Measurements from ENCODE around the gene PIK3R5. TPM values are rescaled to one million over a fixed set of nuclear protein-coding genes. Genes with fewer than 3 reads are reported as not detected.

The PIK3R5 gene
- total RNA-seq, 1 experiment from 2014 or later, result 2.5 TPM

DNA sequence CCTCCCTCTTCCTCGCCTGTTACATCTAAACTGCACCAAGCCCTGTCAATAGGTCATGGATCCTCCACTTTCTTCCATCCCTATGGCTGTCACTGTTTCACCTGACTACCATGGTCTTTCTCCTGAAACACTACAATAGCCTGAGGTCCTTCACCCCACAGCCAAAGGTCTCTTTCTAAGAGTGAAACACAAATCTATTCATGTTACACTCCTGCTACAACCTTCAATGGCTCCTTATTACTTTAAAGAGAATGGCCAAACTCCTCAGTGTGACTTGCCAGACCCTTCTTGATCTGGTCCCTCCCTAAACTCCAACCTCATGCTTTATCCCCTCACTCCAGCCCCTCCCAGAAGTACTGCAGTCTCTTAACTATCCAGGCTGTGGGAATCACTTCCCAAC lies 97.4 kb downstream of the PIK3R5 start:
- CTCF ChIA-PET, result no interaction called here
- no peak overlapping the region for H3K4me3 ChIP-seq (replicated peaks in 1 of 2; ENCODE audit: low read depth in 1 of 2, low read length in 2 of 2)
- RAD21 ChIA-PET (ENCODE audit: low non-redundant PET in 1 of 2, low total read pairs in 2 of 2, uncharacterized antibody in 2 of 2, unreplicated experiment in 2 of 2), result no interaction called here
- H2AFZ ChIP-seq (ENCODE audit: low read depth, low read length, poor library complexity, severe bottlenecking), result no peak overlapping the region
- H3K36me3 ChIP-seq (ENCODE audit: control insufficient read depth in 1 of 2, insufficient read depth in 2 of 2, low read length in 2 of 2), result no peaks in the 10 kb centered on the region
- no peak overlapping the region for H3K27ac ChIP-seq (ENCODE audit: low read depth, low read length)
- no peaks in the 10 kb centered on the region for H3K4me1 ChIP-seq (ENCODE audit: control insufficient read depth in 1 of 2, insufficient read depth in 2 of 2, low read length in 2 of 2)
- TF ChIP-seq, protein P1, sequence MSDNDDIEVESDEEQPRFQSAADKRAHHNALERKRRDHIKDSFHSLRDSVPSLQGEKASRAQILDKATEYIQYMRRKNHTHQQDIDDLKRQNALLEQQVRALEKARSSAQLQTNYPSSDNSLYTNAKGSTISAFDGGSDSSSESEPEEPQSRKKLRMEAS (IDR thresholded peaks at IDR 0.05), result no peak
- TF ChIP-seq SP1 (IDR thresholded peaks at IDR 0.05; ENCODE audit: low read depth), result no peak
- TF ChIP-seq EZH2phosphoT487 (IDR thresholded peaks at IDR 0.05; ENCODE audit: borderline replicate concordance), result no peak
- TF ChIP-seq POLR2AphosphoS5 (IDR thresholded peaks at IDR 0.05; ENCODE audit: low read depth, low read length), result no peak
- TF ChIP-seq SRF (IDR thresholded peaks at IDR 0.05; ENCODE audit: low read depth), result no peak
- TF ChIP-seq RAD21 (IDR thresholded peaks at IDR 0.05; ENCODE audit: low read depth), result no peak
- TF ChIP-seq EGR1 (IDR thresholded peaks at IDR 0.05; ENCODE audit: low read depth), result no peak
- no peak for TF ChIP-seq FOSL1 (IDR thresholded peaks at IDR 0.05; ENCODE audit: low read depth)
- TF ChIP-seq JUND (IDR thresholded peaks at IDR 0.05), result no peak
- TF ChIP-seq SIN3A (IDR thresholded peaks at IDR 0.05; ENCODE audit: low read depth), result no peak
- TF ChIP-seq CEBPB (IDR thresholded peaks at IDR 0.05; ENCODE audit: low read depth), result no peak
- no peak for TF ChIP-seq ZNF274 (IDR thresholded peaks at IDR 0.05; ENCODE audit: low read depth, low read length)
- TF ChIP-seq, protein P2, sequence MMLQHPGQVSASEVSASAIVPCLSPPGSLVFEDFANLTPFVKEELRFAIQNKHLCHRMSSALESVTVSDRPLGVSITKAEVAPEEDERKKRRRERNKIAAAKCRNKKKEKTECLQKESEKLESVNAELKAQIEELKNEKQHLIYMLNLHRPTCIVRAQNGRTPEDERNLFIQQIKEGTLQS (IDR thresholded peaks at IDR 0.05), result no peak
- TF ChIP-seq ELF1 (IDR thresholded peaks at IDR 0.05; ENCODE audit: borderline replicate concordance, low read depth), result no peak
- H3K9me3 ChIP-seq (ENCODE audit: control insufficient read depth in 1 of 2, insufficient read depth in 1 of 2, low read depth in 1 of 2, low read length in 2 of 2), result no peaks in the 10 kb centered on the region
- no peak overlapping the region for H3K9ac ChIP-seq (ENCODE audit: low read length)
- no TSS peak for BruUV-seq (replicated peaks)
- no peaks in the 10 kb centered on the region for H4K20me1 ChIP-seq (ENCODE audit: insufficient read depth)
- H3K4me2 ChIP-seq (ENCODE audit: low read length), result no peak overlapping the region
- H3K79me2 ChIP-seq (ENCODE audit: insufficient read depth, low read length), result no peaks in the 10 kb centered on the region
- POLR2A ChIA-PET, result interaction anchor here (1.1 kb wide), 1 partner anchor 484 kb away, joined by 3 read pairs; no protein-coding TSS in a partner anchor
- no peaks in the 10 kb centered on the region for H3K9me2 ChIP-seq (ENCODE audit: insufficient read depth)
- intact Hi-C loops (cut with micrococcal nuclease), result no loop called here
- H3K27me3 ChIP-seq (ENCODE audit: insufficient read depth, low read length), result peaks cover 21% of the 10 kb centered on the region
- ATAC-seq (no peak), DNase-seq (ENCODE audit: low read depth, low spot score) (no peak)

All from HCT116 (cell line).